HL-60 (cell line): ENCODE results near the gene TREH.
"Not testable (repeated sequence)": the region's sequence is repeated elsewhere in the genome, so short reads cannot be mapped to it uniquely, and the experiment has no call there.

Experiments used
- CTCF ChIP-seq: IDR thresholded peaks from one replicate; pipeline ENCODE4 v1.5.1; 2011; ENCODE audit warnings: low read length, control low read depth, inconsistent platforms; ENCODE audit not compliant: insufficient read depth
- REST ChIP-seq: IDR thresholded peaks from 2 replicates; pipeline ENCODE4 v1.6.1; 2012; ENCODE audit warnings: low read depth; ENCODE audit not compliant: insufficient replicate concordance

GRCh38 chr11:118727001-118727720 is 47.7 kb upstream of the TREH start:
- TF ChIP-seq CTCF, REST: not testable (repeated sequence)
